ENCODE results near the gene ZNF568. TPM values are rescaled to one million over a fixed set of nuclear protein-coding genes. Genes with fewer than 3 reads are reported as not detected.

Gene ZNF568
- total RNA-seq, 1 experiment from 2014 or later: 6.4 TPM

DNA sequence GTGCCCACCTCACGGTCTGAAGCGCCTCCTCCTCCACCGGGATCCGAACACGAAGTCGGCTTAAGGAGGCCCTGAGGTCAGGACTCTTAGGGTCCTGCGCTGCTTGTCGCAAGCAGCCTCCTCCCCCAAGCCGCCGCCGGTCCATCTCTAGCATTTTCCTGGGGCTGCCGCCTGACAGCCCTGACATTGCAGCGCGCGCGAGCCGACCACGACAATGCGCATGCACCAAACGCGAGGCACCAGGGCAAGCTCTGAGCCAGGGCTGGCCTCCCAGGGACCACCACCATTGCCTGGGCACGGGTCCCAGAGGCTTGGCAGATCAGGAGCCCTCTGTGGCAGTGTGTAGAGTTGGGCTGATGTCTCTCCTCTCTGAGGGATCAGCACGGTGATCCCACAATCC is 98.3 kb downstream of the ZNF568 start:
- intact Hi-C loops (cut with micrococcal nuclease; ENCODE audit: unreplicated experiment): no loop called here
- H3K9me3 ChIP-seq (ENCODE audit: insufficient read depth, low read depth): no peaks in the 10 kb centered on the region
- no peaks in the 10 kb centered on the region for H3K36me3 ChIP-seq (ENCODE audit: low read depth)
- no peaks in the 10 kb centered on the region for H4K20me1 ChIP-seq (ENCODE audit: insufficient read depth)
- POLR2A ChIA-PET (ENCODE audit: unreplicated experiment): no interaction called here
- H3K27ac ChIP-seq: no peak overlapping the region
- no peak overlapping the region for H3K4me3 ChIP-seq
- no peaks in the 10 kb centered on the region for H3K79me2 ChIP-seq (ENCODE audit: low read depth)
- DNase-seq: no peak
- H2AFZ ChIP-seq: no peak overlapping the region
- no TSS peak for BruUV-seq (replicated peaks)
- TF ChIP-seq, protein P1, sequence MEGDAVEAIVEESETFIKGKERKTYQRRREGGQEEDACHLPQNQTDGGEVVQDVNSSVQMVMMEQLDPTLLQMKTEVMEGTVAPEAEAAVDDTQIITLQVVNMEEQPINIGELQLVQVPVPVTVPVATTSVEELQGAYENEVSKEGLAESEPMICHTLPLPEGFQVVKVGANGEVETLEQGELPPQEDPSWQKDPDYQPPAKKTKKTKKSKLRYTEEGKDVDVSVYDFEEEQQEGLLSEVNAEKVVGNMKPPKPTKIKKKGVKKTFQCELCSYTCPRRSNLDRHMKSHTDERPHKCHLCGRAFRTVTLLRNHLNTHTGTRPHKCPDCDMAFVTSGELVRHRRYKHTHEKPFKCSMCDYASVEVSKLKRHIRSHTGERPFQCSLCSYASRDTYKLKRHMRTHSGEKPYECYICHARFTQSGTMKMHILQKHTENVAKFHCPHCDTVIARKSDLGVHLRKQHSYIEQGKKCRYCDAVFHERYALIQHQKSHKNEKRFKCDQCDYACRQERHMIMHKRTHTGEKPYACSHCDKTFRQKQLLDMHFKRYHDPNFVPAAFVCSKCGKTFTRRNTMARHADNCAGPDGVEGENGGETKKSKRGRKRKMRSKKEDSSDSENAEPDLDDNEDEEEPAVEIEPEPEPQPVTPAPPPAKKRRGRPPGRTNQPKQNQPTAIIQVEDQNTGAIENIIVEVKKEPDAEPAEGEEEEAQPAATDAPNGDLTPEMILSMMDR (conservative IDR thresholded peaks at IDR 0.05): no peak
- TF ChIP-seq EZH2 (IDR thresholded peaks at IDR 0.05; ENCODE audit: low read depth): no peak
- no peaks in the 10 kb centered on the region for H3F3A ChIP-seq (ENCODE audit: insufficient read depth, low read depth)
- H3K27me3 ChIP-seq (ENCODE audit: insufficient read depth, low read depth): peaks cover 26% of the 10 kb centered on the region
- H3K9me2 ChIP-seq (ENCODE audit: insufficient read depth): no peaks in the 10 kb centered on the region
- no peak overlapping the region for H3K4me2 ChIP-seq
- CTCF ChIA-PET: no interaction called here
- no peaks in the 10 kb centered on the region for H3K4me1 ChIP-seq (replicated peaks; ENCODE audit: insufficient read depth)

GRCh38 chr19:37045140-37045539 is 129.0 kb downstream of the ZNF568 start:
- CTCF ChIA-PET: no interaction called here
- Histone ChIP-seq H3K4me1 (replicated peaks; ENCODE audit: insufficient read depth) (no peaks in the 10 kb centered on the region), H3K27me3 (ENCODE audit: insufficient read depth, low read depth) (no peaks in the 10 kb centered on the region), H3K27ac (no peak overlapping the region), H3K36me3 (ENCODE audit: low read depth) (no peaks in the 10 kb centered on the region), H3K9me3 (ENCODE audit: insufficient read depth, low read depth) (0 out of 2 replicates have a peak, but pooled peaks cover 3% of the 10 kb centered on the region), H2AFZ (no peak overlapping the region), H3F3A (ENCODE audit: insufficient read depth, low read depth) (no peaks in the 10 kb centered on the region), H3K4me2 (no peak overlapping the region), H3K79me2 (ENCODE audit: low read depth) (no peaks in the 10 kb centered on the region), H4K20me1 (ENCODE audit: insufficient read depth) (no peaks in the 10 kb centered on the region), H3K4me3 (no peak overlapping the region), H3K9me2 (ENCODE audit: insufficient read depth) (no peaks in the 10 kb centered on the region)
- POLR2A ChIA-PET (ENCODE audit: unreplicated experiment): no interaction called here
- no peak for TF ChIP-seq EZH2 (IDR thresholded peaks at IDR 0.05; ENCODE audit: low read depth)
- TF ChIP-seq, protein P1 (conservative IDR thresholded peaks at IDR 0.05): no peak
- no peak for DNase-seq
- BruUV-seq (replicated peaks): no TSS peak
- intact Hi-C loops (cut with micrococcal nuclease; ENCODE audit: unreplicated experiment): no loop called here

Other genes starting within 250 kb of the ZNF568 start
- gene ZNF461, start 249.5 kb upstream of the ZNF568 start, total RNA-seq (2021): 5.2 and 9.2 TPM in 2 replicates
- gene ZNF567, start 228.7 kb upstream of the ZNF568 start, total RNA-seq (2021): 7.0 and 7.9 TPM in 2 replicates
- 4.0 and 6.0 TPM in 2 replicates for gene ZNF850, start 143.5 kb upstream of the ZNF568 start, total RNA-seq (2021)
- 5.0 and 5.9 TPM in 2 replicates for gene ZNF790, start 77.9 kb upstream of the ZNF568 start, total RNA-seq (2021)
- 7.1 and 8.2 TPM in 2 replicates for gene ZNF345, start 65.5 kb upstream of the ZNF568 start, total RNA-seq (2021)
- 2.6 and 3.1 TPM in 2 replicates for gene ZNF829, start within 50 bp of the ZNF568 start, total RNA-seq (2021)
- 4.7 and 8.7 TPM in 2 replicates for gene ZNF420, start 162.1 kb downstream of the ZNF568 start, total RNA-seq (2021)

Data from PC-9 (cell line).